GM19025 (cell line): ENCODE results near the gene UVSSA.

Source experiments
- ATAC-seq: cut with Tn5 transposase; IDR thresholded peaks from one replicate; pipeline ENCODE4 v1.9.1; 2021; ENCODE audit warnings: mild to moderate bottlenecking, low read depth, moderate library complexity; ENCODE audit not compliant: unreplicated experiment

Gene UVSSA

GRCh38 chr4:1375051-1375721, 28.2 kb downstream of the UVSSA start:
- ATAC-seq: no peak

DNA sequence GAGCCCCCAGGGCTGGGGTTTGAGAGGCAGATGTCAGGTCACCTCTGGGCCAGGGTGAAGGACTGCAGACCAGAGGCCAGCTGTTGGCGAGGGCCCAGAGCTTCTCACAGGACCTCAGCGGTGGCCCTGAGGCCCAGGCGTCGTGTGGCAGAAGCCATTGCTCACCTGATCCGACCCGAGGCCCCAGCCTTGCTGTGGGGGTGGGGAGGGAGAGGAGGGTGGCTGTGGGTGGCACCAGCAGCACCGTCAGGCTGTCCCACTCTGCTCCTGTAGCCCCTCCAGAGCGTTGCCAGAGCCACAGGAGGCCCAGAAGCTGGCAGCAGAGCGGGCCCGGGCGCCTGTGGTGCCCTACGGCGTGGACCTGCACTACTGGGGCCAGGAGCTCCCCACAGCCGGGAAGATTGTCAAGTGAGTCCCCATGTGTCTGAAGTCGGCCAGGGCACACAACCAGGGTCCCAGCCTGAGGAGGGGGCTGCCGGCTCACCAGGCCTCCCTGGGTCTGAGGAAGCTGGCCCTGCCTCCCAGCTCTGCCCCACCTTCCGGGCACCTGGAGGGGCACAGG, 28.8 kb downstream of the UVSSA start:
- no peak for ATAC-seq

GRCh38 chr4:1376391-1376840, 29.4 kb downstream of the UVSSA start:
- ATAC-seq: no peak

GRCh38 chr4:1376841-1377605, 30.0 kb downstream of the UVSSA start:
- ATAC-seq: no peak

DNA sequence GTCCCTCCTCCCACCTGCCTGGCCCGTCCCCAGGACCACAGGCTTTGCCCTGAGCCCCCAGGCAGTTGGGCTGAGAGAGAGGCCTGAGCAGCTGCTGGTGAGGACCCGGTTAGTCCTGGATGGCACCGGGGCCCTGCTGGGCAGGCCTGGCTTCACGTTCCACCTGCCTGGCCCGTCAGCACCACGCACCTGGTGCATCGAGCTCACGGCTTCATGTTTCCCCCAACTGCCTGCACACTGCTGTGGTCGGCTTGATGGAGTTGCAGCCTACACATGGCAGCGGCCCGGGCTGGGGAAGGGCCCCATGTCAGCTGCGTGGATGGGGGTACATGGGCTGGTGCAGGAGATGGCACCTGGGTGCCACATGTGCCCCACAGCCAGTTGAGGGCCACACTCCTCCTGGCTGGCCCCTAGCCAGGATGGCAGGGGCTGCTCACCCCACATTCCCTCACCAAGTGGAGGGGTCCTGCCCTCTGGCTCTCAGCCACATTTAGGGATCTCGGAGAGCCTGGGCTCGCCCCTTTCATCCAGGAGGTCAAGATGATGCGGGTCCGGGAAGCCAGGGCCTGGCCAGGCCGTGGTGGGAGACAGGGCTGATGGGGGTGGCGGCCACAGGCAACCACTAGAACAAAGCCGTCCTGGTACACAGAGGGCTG, 30.7 kb downstream of the UVSSA start:
- ATAC-seq: no peak

DNA sequence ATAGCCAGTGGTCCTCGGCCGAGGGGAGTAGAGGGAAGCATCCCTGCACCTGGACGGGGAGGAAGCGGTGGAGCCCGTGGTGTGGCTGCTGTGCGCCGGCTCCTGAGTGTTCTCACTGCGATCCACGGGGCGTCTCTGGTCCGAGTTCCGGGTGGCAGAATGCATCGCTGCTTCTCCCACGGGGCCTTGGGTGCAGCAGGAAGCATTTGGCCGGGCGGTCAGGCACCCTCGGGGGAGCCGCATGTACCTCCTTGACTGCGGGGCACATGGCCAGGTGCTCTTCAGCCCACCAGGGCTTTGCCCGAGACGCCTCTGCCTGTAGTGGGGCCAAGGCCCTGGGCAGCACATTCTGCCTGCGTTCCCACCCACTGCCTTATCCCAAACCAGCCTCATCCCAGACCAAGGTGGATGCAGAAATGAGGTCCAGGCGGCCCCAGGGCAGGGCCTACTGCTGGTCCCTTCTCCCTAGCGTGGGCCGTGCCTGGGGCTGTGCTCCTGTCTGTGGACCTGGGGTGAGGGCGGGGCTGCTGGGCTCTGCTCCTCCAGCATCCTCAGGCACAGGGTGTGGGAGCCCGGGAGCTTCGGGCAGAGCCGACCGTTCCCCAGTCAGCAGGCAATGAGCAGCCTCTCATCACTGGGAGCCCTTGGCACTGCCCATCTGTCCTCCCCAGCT, 31.7 kb downstream of the UVSSA start:
- ATAC-seq: no peak

- ATAC-seq: no peak
Measured at GRCh38 chr4:1379351-1379781, 32.4 kb downstream of the UVSSA start.

DNA sequence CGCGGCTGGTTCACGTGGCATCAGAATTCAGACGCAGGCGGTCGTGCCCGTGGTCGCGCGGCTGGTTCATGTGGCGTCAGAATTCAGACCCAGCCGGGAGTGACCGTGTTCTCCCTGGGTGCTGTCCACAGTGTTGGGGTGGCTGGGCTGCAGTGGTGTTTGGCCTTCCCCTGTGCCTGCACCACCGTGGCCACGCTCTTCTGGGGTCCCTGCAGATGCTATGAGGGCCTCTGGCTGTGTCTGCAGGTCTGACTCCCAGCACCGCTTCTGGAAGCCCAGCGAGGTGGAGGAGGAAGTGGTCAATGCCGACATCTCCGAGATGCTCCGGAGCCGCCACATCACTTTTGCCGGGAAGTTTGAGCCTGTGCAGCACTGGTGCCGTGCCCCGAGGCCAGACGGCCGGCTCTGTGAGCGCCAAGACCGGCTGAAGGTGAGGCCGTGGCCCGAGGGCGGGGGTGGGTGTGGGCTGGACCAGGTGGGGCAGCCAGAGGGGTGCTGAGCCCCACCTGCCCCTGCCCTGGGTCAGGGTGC, 32.9 kb downstream of the UVSSA start:
- no peak for ATAC-seq

- no peak for ATAC-seq
Measured at GRCh38 chr4:1380368-1381151, 33.6 kb downstream of the UVSSA start.

- no peak for ATAC-seq
Measured at GRCh38 chr4:1381181-1381621, 34.2 kb downstream of the UVSSA start.

DNA sequence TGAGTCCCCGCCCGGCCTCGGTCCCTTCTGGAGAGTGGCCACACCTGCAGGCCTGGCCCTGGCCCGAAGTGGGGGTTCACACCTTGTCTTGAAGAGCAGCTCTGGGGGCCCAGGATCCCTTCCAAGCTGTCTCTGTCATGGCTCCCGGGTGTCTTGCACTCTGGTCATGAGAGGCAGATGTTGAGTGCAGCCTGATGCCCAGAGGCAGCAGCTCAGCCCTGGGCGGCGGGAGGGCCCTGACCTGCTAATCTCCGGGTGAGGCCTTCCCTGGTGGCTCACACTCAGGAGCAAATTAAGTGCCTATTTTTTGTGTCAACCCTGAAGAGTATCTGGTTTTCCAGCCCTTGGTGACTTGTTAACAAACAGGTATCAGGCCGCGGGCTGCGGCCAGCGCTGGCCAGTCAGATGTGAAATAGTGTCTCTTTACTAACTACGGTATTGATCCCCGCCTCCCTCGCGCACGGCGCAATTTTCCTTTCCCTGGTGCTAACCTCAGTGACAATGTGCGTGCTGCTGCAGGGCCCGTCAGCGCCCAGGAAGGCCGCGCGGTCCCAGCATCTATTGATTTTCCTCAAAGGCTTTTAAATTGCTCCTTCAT, 35.0 kb downstream of the UVSSA start:
- no peak for ATAC-seq

DNA sequence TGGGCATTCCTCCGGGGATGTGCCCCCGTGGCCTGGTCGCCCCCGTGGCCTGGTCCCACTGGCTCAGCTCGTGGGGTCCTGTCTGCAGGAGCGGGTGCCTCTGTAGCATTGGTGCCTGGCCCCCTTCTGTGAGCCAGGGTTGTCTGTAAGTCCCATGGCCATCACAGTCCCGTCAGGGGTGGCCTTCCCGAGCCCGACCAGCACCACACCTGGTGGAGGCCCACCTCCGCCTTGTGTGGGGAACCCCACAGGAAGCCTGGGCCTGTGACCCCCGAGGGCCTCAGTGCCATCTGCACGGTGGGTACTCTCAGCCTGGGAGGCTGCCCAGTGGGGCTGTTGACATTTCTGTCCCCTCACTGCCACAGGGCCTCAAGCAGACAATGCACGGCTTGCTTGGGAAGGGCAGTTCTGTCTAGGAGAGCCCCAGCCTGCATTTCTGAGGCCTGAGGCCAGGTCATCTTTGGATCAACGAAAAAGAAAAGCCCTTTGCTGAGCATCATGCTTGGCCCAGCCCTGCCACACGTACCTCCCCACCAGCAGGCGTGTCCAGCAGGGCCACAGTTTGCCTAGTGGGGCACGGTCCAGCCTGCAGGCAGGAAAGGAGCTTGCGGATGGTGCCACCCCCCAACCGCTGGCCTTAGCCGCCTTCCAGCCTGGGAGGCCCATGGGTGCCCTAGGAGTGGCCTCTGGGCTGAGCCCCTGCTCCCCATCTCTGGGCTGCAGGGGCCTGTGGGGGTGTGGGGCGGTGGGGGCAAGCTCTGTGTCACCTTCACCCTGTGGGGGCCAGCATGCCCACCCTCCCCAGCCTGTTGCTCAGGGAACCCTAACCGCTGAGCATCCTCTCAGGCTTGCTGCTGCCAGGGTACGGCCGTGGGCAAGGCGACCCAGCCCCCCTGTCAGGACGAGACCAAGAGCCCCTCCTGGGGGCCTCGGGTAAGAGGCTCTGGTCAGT, 36.0 kb downstream of the UVSSA start:
- ATAC-seq: no peak

DNA sequence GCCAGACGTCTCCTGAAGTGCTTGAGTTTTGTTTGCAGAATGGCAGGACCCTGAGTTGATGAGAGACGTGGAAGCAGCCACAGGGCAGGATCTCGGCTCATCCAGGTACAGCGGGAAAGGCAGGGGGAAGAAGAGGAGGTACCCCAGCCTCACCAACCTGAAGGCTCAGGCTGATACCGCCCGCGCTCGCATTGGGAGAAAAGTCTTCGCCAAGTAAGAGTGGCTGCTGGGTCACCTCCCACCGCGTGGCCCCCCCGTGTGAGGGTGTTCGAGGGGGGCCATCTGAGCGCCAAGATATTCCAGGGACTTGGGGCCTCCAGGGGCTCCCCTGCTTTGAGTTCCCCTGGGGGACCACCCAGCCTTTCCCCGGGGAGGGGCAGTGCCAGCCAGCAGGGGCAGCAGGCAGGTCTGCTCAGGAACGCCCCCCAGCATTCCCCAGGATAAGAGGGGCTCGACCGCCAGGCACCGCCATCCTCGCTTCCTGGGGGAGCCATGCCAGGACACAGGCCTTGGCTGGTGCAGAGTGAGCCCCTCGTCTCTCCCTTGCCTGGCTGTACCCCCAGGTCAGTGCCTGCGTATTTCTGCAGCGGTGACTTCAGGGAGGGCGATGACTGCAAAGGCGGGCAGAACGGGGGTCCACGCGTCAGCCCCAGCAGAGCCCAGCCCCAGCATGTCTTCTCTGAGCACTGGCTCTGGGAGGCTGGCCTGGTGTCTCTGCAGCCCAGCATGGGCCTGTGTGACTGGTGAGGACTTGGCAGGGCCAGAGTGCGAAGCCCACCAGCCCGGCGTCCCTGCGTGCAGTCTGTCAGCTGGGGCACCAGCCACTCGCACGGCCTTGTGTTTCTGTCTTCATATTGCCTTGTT, 37.0 kb downstream of the UVSSA start:
- no peak for ATAC-seq

- no peak for ATAC-seq
Measured at GRCh38 chr4:1384675-1385372, 37.8 kb downstream of the UVSSA start.

DNA sequence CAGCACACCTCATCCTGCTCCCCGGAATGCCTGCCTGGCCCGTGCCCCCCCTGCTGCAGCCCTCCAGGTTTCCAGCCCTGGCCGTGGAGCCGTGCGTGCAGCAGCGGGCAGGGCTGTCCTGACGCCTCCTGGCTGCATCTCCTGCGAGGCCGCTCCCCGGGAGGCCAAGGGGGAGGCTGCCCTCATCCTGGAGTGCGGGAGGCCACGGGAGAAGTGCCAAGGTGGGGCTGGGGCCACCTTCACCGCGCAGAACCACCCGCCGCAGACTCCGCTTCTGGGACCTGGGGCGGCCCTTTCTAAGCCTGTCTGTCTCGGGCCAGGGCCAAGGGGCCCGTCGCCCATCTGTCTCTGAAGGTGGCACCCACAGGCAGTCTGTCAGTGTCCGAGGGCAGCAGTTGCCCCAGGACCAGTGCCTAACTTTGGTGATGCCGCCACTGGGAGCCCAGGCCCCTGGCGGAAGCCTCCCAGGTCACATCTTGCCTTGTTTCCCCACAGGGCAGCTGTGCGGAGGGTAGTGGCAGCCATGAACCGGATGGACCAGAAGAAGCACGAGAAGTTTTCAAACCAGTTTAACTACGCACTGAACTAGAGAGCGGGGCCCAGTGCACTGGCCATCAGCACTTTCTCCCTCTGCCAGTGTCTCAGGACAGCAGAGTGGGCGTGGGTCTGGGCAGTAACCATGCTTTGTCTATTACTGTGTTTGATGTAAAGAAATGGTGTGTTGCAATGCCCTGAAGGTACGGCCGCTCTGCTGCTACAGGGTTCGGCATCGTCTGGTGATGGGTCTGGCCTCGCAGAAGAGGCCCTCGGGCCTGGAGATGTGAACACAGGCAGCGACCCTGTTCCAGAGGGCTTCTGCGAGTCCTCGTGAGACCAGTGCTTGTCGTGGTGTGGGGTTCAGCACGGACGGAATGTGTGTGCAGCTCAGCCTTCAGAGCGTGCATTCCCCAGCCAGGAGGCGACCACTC, 38.6 kb downstream of the UVSSA start:
- ATAC-seq: no peak
